ENCODE measurements around the gene CFAP119.

CFAP119 gene

GRCh38 chr16:30775131-30775391, 13.2 kb upstream of the CFAP119 start:
- no peak for TF ChIP-seq CTCF (IDR thresholded peaks at IDR 0.05; ENCODE audit: borderline replicate concordance, control extremely low read depth, extremely low read depth, insufficient read depth, missing control alignments)
- in situ Hi-C loops (cut with MboI; ENCODE audit: low sequenced_read_pairs, unreplicated experiment), result no loop called here
- DNase-seq (ENCODE audit: low spot score), result no peak

GRCh38 chr16:30774367-30775130, 12.7 kb upstream of the CFAP119 start:
- no peak for DNase-seq (ENCODE audit: low spot score)
- no peak for TF ChIP-seq CTCF (IDR thresholded peaks at IDR 0.05; ENCODE audit: borderline replicate concordance, control extremely low read depth, extremely low read depth, insufficient read depth, missing control alignments)
- in situ Hi-C loops (cut with MboI; ENCODE audit: low sequenced_read_pairs, unreplicated experiment), result no loop called here

GRCh38 chr16:30773826-30774225, 12.0 kb upstream of the CFAP119 start:
- no peak for TF ChIP-seq CTCF (IDR thresholded peaks at IDR 0.05; ENCODE audit: borderline replicate concordance, control extremely low read depth, extremely low read depth, insufficient read depth, missing control alignments)
- in situ Hi-C loops (cut with MboI; ENCODE audit: low sequenced_read_pairs, unreplicated experiment), result no loop called here
- no peak for DNase-seq (ENCODE audit: low spot score)

- in situ Hi-C loops (cut with MboI; ENCODE audit: low sequenced_read_pairs, unreplicated experiment), result no loop called here
- TF ChIP-seq CTCF (IDR thresholded peaks at IDR 0.05; ENCODE audit: borderline replicate concordance, control extremely low read depth, extremely low read depth, insufficient read depth, missing control alignments), result no peak
- no peak for DNase-seq (ENCODE audit: low spot score)
Measured at GRCh38 chr16:30771726-30772125, 9.9 kb upstream of the CFAP119 start.

- in situ Hi-C loops (cut with MboI; ENCODE audit: low sequenced_read_pairs, unreplicated experiment), result no loop called here
- DNase-seq (ENCODE audit: low spot score), result no peak
- no peak for TF ChIP-seq CTCF (IDR thresholded peaks at IDR 0.05; ENCODE audit: borderline replicate concordance, control extremely low read depth, extremely low read depth, insufficient read depth, missing control alignments)
Measured at GRCh38 chr16:30769379-30770089, 7.7 kb upstream of the CFAP119 start.

GRCh38 chr16:30768583-30769181, 6.8 kb upstream of the CFAP119 start:
- TF ChIP-seq CTCF (IDR thresholded peaks at IDR 0.05; ENCODE audit: borderline replicate concordance, control extremely low read depth, extremely low read depth, insufficient read depth, missing control alignments), result no peak
- DNase-seq (ENCODE audit: low spot score), result no peak
- in situ Hi-C loops (cut with MboI; ENCODE audit: low sequenced_read_pairs, unreplicated experiment), result no loop called here
